ENCODE data around the gene CD248.
A peak's percentile ranks its signal among the peaks of the same experiment; 100 is the strongest.
"Not testable (repeated sequence)": the region's sequence is repeated elsewhere in the genome, so short reads cannot be mapped to it uniquely, and the experiment has no call there.

Gene CD248

GRCh38 chr11:66324664-66325063 is 7.8 kb upstream of the CD248 start:
- H3K27ac Mint-ChIP-seq, result no peak overlapping the region
- no peak overlapping the region for H3K4me3 Mint-ChIP-seq
- peaks cover 25% of the 10 kb centered on the region for H3K4me1 Mint-ChIP-seq
- H3K27me3 Mint-ChIP-seq, result no peaks in the 10 kb centered on the region
- H3K36me3 Mint-ChIP-seq, result no peaks in the 10 kb centered on the region
- H3K9me3 Mint-ChIP-seq, result no peaks in the 10 kb centered on the region
- ATAC-seq, result no peak

- no peaks in the 10 kb centered on the region for H3K27me3 Mint-ChIP-seq
- H3K4me1 Mint-ChIP-seq, result peaks cover 31% of the 10 kb centered on the region
- no peak overlapping the region for H3K4me3 Mint-ChIP-seq
- no peak for ATAC-seq
- no peaks in the 10 kb centered on the region for H3K9me3 Mint-ChIP-seq
- H3K36me3 Mint-ChIP-seq, result no peaks in the 10 kb centered on the region
- H3K27ac Mint-ChIP-seq, result no peak overlapping the region
Observed at GRCh38 chr11:66323684-66324083, 6.8 kb upstream of the CD248 start.

- Mint-ChIP-seq H3K9me3 (no peaks in the 10 kb centered on the region), H3K4me3 (no peak overlapping the region), H3K4me1 (peaks cover 31% of the 10 kb centered on the region), H3K27ac (no peak overlapping the region), H3K36me3 (no peaks in the 10 kb centered on the region), H3K27me3 (no peaks in the 10 kb centered on the region)
- ATAC-seq, result no peak
Observed at GRCh38 chr11:66322732-66323427, 6.0 kb upstream of the CD248 start.

- Mint-ChIP-seq H3K4me3 (no peak overlapping the region), H3K4me1 (peaks cover 32% of the 10 kb centered on the region), H3K27ac (no peak overlapping the region), H3K36me3 (no peaks in the 10 kb centered on the region), H3K27me3 (no peaks in the 10 kb centered on the region), H3K9me3 (no peaks in the 10 kb centered on the region)
- ATAC-seq, result no peak
Observed at GRCh38 chr11:66321606-66322005, 4.8 kb upstream of the CD248 start.

GRCh38 chr11:66320748-66321147 is 3.9 kb upstream of the CD248 start:
- H3K9me3 Mint-ChIP-seq, H3K27ac Mint-ChIP-seq, ATAC-seq, H3K36me3 Mint-ChIP-seq, H3K27me3 Mint-ChIP-seq, H3K4me3 Mint-ChIP-seq: not testable (repeated sequence)
- peaks cover 27% of the 10 kb centered on the region for H3K4me1 Mint-ChIP-seq

GRCh38 chr11:66320289-66320688 is 3.4 kb upstream of the CD248 start:
- H3K4me1 Mint-ChIP-seq, result peaks cover 29% of the 10 kb centered on the region
- H3K9me3 Mint-ChIP-seq, H3K27me3 Mint-ChIP-seq, H3K36me3 Mint-ChIP-seq, H3K4me3 Mint-ChIP-seq, H3K27ac Mint-ChIP-seq, ATAC-seq: not testable (repeated sequence)

GRCh38 chr11:66318600-66318970 is 1.7 kb upstream of the CD248 start:
- peaks cover 38% of the 10 kb centered on the region for H3K4me1 Mint-ChIP-seq
- no peak overlapping the region for H3K4me3 Mint-ChIP-seq
- H3K9me3 Mint-ChIP-seq, result no peaks in the 10 kb centered on the region
- peak overlapping the region; percentile 83 for H3K27ac Mint-ChIP-seq
- H3K36me3 Mint-ChIP-seq, result no peaks in the 10 kb centered on the region
- no peak for ATAC-seq
- no peaks in the 10 kb centered on the region for H3K27me3 Mint-ChIP-seq

- H3K4me1 Mint-ChIP-seq, result peaks cover 39% of the 10 kb centered on the region
- H3K36me3 Mint-ChIP-seq, result no peaks in the 10 kb centered on the region
- H3K4me3 Mint-ChIP-seq, result peak overlapping the region; percentile 48
- peak; percentile 67 for ATAC-seq
- no peaks in the 10 kb centered on the region for H3K9me3 Mint-ChIP-seq
- H3K27me3 Mint-ChIP-seq, result no peaks in the 10 kb centered on the region
- H3K27ac Mint-ChIP-seq, result peak overlapping the region; percentile 83
Observed at GRCh38 chr11:66317723-66318599, 1.1 kb upstream of the CD248 start.

GRCh38 chr11:66317322-66317722 is 478 bp upstream of the CD248 start:
- Mint-ChIP-seq H3K36me3 (no peaks in the 10 kb centered on the region), H3K27ac (peak overlapping the region; percentile 83), H3K4me1 (peaks cover 39% of the 10 kb centered on the region), H3K27me3 (no peaks in the 10 kb centered on the region), H3K9me3 (no peaks in the 10 kb centered on the region), H3K4me3 (peak overlapping the region; percentile 48)
- ATAC-seq, result no peak

- no peaks in the 10 kb centered on the region for H3K27me3 Mint-ChIP-seq
- ATAC-seq, result no peak
- H3K9me3 Mint-ChIP-seq, result no peaks in the 10 kb centered on the region
- no peaks in the 10 kb centered on the region for H3K36me3 Mint-ChIP-seq
- H3K4me3 Mint-ChIP-seq, result no peak overlapping the region
- H3K4me1 Mint-ChIP-seq, result peaks cover 45% of the 10 kb centered on the region
- no peak overlapping the region for H3K27ac Mint-ChIP-seq
Observed at GRCh38 chr11:66315921-66316811, 678 bp downstream of the CD248 start.

GRCh38 chr11:66315498-66315885 is 1.4 kb downstream of the CD248 start:
- ATAC-seq, result no peak
- H3K27ac Mint-ChIP-seq, result peak overlapping the region; percentile 52
- no peaks in the 10 kb centered on the region for H3K27me3 Mint-ChIP-seq
- no peaks in the 10 kb centered on the region for H3K9me3 Mint-ChIP-seq
- H3K36me3 Mint-ChIP-seq, result no peaks in the 10 kb centered on the region
- H3K4me3 Mint-ChIP-seq, result no peak overlapping the region
- H3K4me1 Mint-ChIP-seq, result peaks cover 45% of the 10 kb centered on the region

- ATAC-seq, result no peak
- Mint-ChIP-seq H3K4me1 (peaks cover 45% of the 10 kb centered on the region), H3K36me3 (no peaks in the 10 kb centered on the region), H3K4me3 (no peak overlapping the region), H3K27ac (peak overlapping the region; percentile 84), H3K27me3 (no peaks in the 10 kb centered on the region), H3K9me3 (no peaks in the 10 kb centered on the region)
Observed at GRCh38 chr11:66314561-66315497, 2.0 kb downstream of the CD248 start.

GRCh38 chr11:66314186-66314501 is 2.7 kb downstream of the CD248 start:
- H3K4me1 Mint-ChIP-seq, result peaks cover 40% of the 10 kb centered on the region
- H3K9me3 Mint-ChIP-seq, result no peaks in the 10 kb centered on the region
- peak overlapping the region; percentile 84 for H3K27ac Mint-ChIP-seq
- no peaks in the 10 kb centered on the region for H3K36me3 Mint-ChIP-seq
- H3K4me3 Mint-ChIP-seq, result peak overlapping the region; percentile 60
- no peaks in the 10 kb centered on the region for H3K27me3 Mint-ChIP-seq
- no peak for ATAC-seq

GRCh38 chr11:66313321-66314185 is 3.3 kb downstream of the CD248 start:
- ATAC-seq, result no peak
- H3K4me1 Mint-ChIP-seq, result peaks cover 34% of the 10 kb centered on the region
- H3K9me3 Mint-ChIP-seq, result no peaks in the 10 kb centered on the region
- H3K27ac Mint-ChIP-seq, result peak overlapping the region; percentile 84
- no peaks in the 10 kb centered on the region for H3K27me3 Mint-ChIP-seq
- no peaks in the 10 kb centered on the region for H3K36me3 Mint-ChIP-seq
- H3K4me3 Mint-ChIP-seq, result peak overlapping the region; percentile 87
